Tibial artery (tissue), 4 donors: ENCODE data around the gene LCN1.
A peak's percentile ranks its signal among the peaks of the same experiment; 100 is the strongest.

Experiments
- DNase-seq, 2 donors: peaks; one replicate each; pipeline ENCODE4 v3.0.0-alpha.2; 2019
- H3K27ac ChIP-seq, 2 donors: fragments of 200-600 bp; sonication (generic) in 1 of 2; 1 replicate in 1 of 2; 2 replicates in 1 of 2; pipeline ENCODE4 v1.5.1; 2018 to 2019; ENCODE audit warnings: mild to moderate bottlenecking in 1 of 2
- H3K27me3 ChIP-seq, 2 donors: fragments of 200-600 bp; sonication (generic) in 1 of 2; one replicate each; pipeline versions ENCODE4 v1.5.1 to v1.6.0; 2016 to 2019
- H3K36me3 ChIP-seq, 3 donors: fragments of 200-600 bp; sonication (generic) in 2 of 3; one replicate each; pipeline ENCODE4 v1.5.1; 2016 to 2019; ENCODE audit warnings: mild to moderate bottlenecking in 2 of 3
- H3K4me1 ChIP-seq, 4 donors: fragments of 200-600 bp; sonication (generic) in 2 of 4; 1 replicate in 3 of 4; 2 replicates in 1 of 4; pipeline ENCODE4 v1.5.1; 2016 to 2019
- H3K4me3 ChIP-seq, 2 donors: fragments of 200-600 bp; sonication (generic) in 1 of 2; 1 replicate in 1 of 2; 2 replicates in 1 of 2; pipeline ENCODE4 v1.5.1; 2018 to 2019; ENCODE audit warnings: mild to moderate bottlenecking in 2 of 2
- H3K9me3 ChIP-seq, 3 donors: fragments of 200-600 bp; sonication (generic) in 1 of 3; one replicate each; pipeline ENCODE4 v1.5.1; 2016 to 2019
- intact Hi-C: fragments of 100-400 bp; cut with DNase I; formaldehyde crosslinking; loops from one replicate; pipeline ENCODE4 v1.15.0; 2023; ENCODE audit warnings: low total_unique reads
- TF ChIP-seq, protein P1 (sequence below), 2 experiments: fragments of 200-600 bp in 1 of 2; fragments of 450-650 bp in 1 of 2; IDR thresholded peaks; one replicate each; pipeline ENCODE4 v1.5.1; 2017 to 2019; ENCODE audit warnings: antibody characterized with exemption in 2 of 2, mild to moderate bottlenecking in 1 of 2, moderate library complexity in 1 of 2

The LCN1 gene

GRCh38 chr9:135521608-135522095 is 412 bp downstream of the LCN1 start:
- Histone ChIP-seq H3K4me1 (no peaks in the 10 kb centered on the region), H3K9me3 (no peaks in the 10 kb centered on the region), H3K27ac (no peak overlapping the region), H3K4me3 (no peak overlapping the region), H3K36me3 (no peaks in the 10 kb centered on the region), H3K27me3 (peaks cover 0 to 57% of the 10 kb centered on the region in 2 donors)
- intact Hi-C loops = no loop called here
- DNase-seq = peak in 1 of 2 donors; percentile 47
- TF ChIP-seq, protein P1, sequence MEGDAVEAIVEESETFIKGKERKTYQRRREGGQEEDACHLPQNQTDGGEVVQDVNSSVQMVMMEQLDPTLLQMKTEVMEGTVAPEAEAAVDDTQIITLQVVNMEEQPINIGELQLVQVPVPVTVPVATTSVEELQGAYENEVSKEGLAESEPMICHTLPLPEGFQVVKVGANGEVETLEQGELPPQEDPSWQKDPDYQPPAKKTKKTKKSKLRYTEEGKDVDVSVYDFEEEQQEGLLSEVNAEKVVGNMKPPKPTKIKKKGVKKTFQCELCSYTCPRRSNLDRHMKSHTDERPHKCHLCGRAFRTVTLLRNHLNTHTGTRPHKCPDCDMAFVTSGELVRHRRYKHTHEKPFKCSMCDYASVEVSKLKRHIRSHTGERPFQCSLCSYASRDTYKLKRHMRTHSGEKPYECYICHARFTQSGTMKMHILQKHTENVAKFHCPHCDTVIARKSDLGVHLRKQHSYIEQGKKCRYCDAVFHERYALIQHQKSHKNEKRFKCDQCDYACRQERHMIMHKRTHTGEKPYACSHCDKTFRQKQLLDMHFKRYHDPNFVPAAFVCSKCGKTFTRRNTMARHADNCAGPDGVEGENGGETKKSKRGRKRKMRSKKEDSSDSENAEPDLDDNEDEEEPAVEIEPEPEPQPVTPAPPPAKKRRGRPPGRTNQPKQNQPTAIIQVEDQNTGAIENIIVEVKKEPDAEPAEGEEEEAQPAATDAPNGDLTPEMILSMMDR (IDR thresholded peaks at IDR 0.05) = no peak

DNA sequence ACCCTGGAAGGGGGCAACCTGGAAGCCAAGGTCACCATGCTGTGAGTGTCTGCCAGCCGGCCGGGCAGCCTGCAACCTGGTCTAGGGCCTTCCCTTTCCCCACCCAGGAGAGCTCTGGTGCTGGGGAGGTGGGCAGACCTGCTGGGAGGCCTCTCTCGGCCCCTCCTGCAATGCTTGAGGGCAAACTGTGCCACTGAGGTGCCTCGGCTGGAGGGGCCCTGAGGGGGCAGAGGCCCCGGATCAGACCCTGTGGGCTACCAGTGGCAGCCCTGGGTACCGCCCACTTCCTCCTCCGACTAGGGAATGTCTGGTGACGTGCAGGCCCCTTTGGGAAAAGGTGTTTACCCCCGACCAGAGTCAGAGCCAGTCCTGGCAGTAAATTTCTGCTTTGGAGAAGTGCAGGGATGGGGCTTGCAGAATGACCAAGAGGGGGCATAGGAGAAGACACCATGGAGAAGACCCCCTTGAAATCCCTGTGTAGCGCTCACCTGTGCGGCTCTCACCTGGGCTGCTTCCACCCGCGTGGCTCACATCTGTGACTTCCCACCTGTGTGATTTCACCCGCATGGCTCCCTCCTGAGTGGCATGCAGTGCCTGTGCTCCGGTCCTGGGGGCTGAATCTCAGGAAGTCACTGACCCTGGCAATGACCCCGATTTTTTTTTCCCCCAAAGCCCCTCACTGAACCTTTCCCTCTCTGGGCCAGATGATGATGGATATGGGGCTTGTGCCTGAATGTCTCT is 1.1 kb downstream of the LCN1 start:
- TF ChIP-seq, protein P1 (IDR thresholded peaks at IDR 0.05) = no peak
- intact Hi-C loops = no loop called here
- Histone ChIP-seq H3K27ac (no peak overlapping the region), H3K9me3 (no peaks in the 10 kb centered on the region), H3K4me3 (no peak overlapping the region), H3K4me1 (no peaks in the 10 kb centered on the region), H3K27me3 (peaks cover 0 to 61% of the 10 kb centered on the region in 2 donors), H3K36me3 (no peaks in the 10 kb centered on the region)
- DNase-seq = peak in 1 of 2 donors; percentile 52

DNA sequence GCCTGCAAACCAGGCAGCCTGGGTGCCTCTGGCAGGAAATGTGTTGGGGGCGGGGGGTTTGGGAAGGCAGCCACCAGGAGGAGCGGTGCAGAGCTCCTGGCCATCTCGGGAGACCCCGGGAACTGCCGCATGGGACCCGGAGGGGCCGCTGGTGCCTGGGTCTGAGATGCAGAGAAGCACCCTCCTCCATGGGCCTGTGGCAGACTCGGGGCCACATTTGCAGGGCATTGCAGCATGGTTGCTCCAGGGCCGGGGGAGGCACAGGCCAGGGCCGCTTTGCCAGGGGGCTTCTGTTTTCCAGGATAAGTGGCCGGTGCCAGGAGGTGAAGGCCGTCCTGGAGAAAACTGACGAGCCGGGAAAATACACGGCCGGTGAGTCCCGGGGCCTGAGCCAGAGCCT is 1.7 kb downstream of the LCN1 start:
- H3K27ac ChIP-seq = no peak overlapping the region
- H3K4me1 ChIP-seq = no peaks in the 10 kb centered on the region
- no peaks in the 10 kb centered on the region for H3K9me3 ChIP-seq
- H3K27me3 ChIP-seq = peaks cover 0 to 61% of the 10 kb centered on the region in 2 donors
- H3K4me3 ChIP-seq = no peak overlapping the region
- TF ChIP-seq, protein P1 (IDR thresholded peaks at IDR 0.05) = no peak
- DNase-seq = peak in 1 of 2 donors; percentile 53
- H3K36me3 ChIP-seq = no peaks in the 10 kb centered on the region
- intact Hi-C loops = no loop called here

DNA sequence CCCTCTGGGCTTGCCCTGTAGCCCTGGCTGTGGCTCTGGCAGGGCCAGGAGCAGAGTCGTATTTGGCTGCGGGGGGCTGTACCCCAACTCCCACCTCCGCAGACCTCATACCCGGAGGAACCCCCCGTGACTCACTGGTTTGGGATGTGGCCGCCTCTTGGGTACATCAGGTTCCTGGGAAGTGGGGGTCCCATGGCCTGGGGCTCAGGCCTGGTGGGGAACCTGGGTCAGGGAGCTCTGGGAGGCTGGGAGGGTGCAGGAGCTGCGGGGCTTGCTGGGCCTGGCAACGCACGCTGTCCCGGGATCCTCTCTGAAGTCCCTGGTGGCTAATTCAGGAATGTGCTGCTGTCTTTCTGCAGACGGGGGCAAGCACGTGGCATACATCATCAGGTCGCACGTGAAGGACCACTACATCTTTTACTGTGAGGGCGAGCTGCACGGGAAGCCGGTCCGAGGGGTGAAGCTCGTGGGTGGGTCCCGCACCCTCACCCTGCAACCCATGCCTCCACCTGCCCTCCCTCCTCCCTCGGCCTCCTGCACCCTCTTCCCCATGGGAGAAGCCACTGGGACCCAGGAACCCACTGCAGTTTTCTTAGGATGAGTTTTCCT is 2.4 kb downstream of the LCN1 start:
- H3K27ac ChIP-seq = no peak overlapping the region
- no peak overlapping the region for H3K4me3 ChIP-seq
- H3K27me3 ChIP-seq = peaks cover 0 to 61% of the 10 kb centered on the region in 2 donors
- H3K4me1 ChIP-seq = no peaks in the 10 kb centered on the region
- H3K9me3 ChIP-seq = no peaks in the 10 kb centered on the region
- intact Hi-C loops = no loop called here
- TF ChIP-seq, protein P1 (IDR thresholded peaks at IDR 0.05) = no peak
- no peaks in the 10 kb centered on the region for H3K36me3 ChIP-seq
- peak in 1 of 2 donors; percentile 44 for DNase-seq

DNA sequence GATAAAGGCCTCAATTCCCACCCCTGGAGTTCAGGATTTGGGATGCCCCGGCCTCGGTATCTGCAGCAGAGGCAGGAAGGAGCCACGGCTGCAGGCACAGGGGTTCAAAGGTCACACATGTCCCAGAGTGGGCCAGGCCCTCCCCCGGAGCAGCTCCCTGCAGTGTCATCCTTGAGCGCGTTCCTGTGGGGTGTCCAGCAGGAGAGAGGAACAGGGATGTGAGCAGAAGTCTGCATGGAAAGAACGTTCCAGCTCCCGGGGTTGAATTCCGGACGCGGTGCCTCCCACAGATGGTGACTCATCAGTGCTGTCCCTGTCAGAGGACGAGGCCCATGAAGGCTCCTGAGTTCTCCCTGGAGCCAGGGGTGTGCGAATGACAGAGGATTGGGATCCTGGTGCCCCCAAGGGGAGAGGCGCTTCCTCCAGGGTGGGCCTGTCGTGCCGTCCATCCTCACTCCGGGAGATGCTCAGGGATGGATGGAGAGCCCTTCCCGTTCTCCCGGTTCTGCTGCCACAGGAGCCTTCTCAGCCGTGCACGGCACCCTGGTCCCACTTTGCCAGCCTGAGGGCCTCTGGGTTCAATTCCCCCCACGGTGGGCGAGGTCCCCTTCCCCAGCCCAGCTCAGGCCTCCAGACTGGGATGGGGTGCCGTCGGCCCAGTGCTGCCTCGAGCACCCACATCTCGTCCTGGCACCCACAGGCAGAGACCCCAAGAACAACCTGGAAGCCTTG is 3.1 kb downstream of the LCN1 start:
- DNase-seq = peak in 1 of 2 donors; percentile 51
- no peaks in the 10 kb centered on the region for H3K36me3 ChIP-seq
- peaks cover 0 to 61% of the 10 kb centered on the region in 2 donors for H3K27me3 ChIP-seq
- H3K9me3 ChIP-seq = no peaks in the 10 kb centered on the region
- no peak overlapping the region for H3K4me3 ChIP-seq
- H3K27ac ChIP-seq = no peak overlapping the region
- H3K4me1 ChIP-seq = no peaks in the 10 kb centered on the region
- TF ChIP-seq, protein P1 (IDR thresholded peaks at IDR 0.05) = no peak
- intact Hi-C loops = no loop called here
